SU-DHL-6 (cell line): ENCODE measurements around the gene CALN1.
"Not testable (repeated sequence)": the region's sequence is repeated elsewhere in the genome, so short reads cannot be mapped to it uniquely, and the experiment has no call there.

ENCODE experiments used
- H2AFZ ChIP-seq: fragments of 200-600 bp; sonication (generic); 2 replicates; pipeline ENCODE4 v1.6.1; 2014; ENCODE audit warnings: low read depth, mild to moderate bottlenecking, moderate library complexity, mixed read lengths, antibody characterized with exemption, low read length; ENCODE audit not compliant: severe bottlenecking
- H3F3A ChIP-seq: fragments of 200-600 bp; shearing (Covaris generic); 2 replicates; pipeline ENCODE4 v1.6.0; 2016; ENCODE audit warnings: antibody characterized with exemption, mild to moderate bottlenecking; ENCODE audit not compliant: insufficient read depth
- H3K27ac ChIP-seq: fragments of 200-600 bp; sonication (generic); 2 replicates; pipeline ENCODE4 v1.5.1; 2016; ENCODE audit warnings: low read depth, mild to moderate bottlenecking, low read length, moderate library complexity, mixed read lengths
- H3K27me3 ChIP-seq: fragments of 200-600 bp; sonication (generic), shearing (Covaris generic); 2 replicates; pipeline ENCODE4 v1.6.0; 2014; ENCODE audit warnings: mild to moderate bottlenecking, low read length
- H3K36me3 ChIP-seq: fragments of 200-600 bp; sonication (generic); 2 replicates; pipeline ENCODE4 v1.6.1; 2014; ENCODE audit warnings: mild to moderate bottlenecking, low read length, mixed read lengths
- H3K4me2 ChIP-seq: fragments of 300-600, 200-600 bp; shearing (Covaris generic), sonication (generic); 2 replicates; pipeline ENCODE4 v1.6.0; 2014; ENCODE audit warnings: low read length, low read depth, mild to moderate bottlenecking; ENCODE audit not compliant: poor library complexity, severe bottlenecking
- H3K4me3 ChIP-seq: fragments of 200-600 bp; sonication (generic); 2 replicates; pipeline ENCODE4 v1.5.1; 2014; ENCODE audit warnings: antibody characterized with exemption, low read length, mild to moderate bottlenecking, mixed read lengths; ENCODE audit not compliant: insufficient read depth, poor library complexity, severe bottlenecking
- H3K79me2 ChIP-seq: fragments of 200-600 bp; sonication (generic); 2 replicates; pipeline ENCODE4 v1.6.1; 2014; ENCODE audit warnings: mild to moderate bottlenecking, low read length, moderate library complexity; ENCODE audit not compliant: insufficient read depth
- H3K9ac ChIP-seq: fragments of 200-600 bp; sonication (generic); 2 replicates; pipeline ENCODE4 v1.7.0; 2014; ENCODE audit warnings: mild to moderate bottlenecking, low read length
- H3K9me2 ChIP-seq: fragments of 200-600 bp; sonication (generic); replicated peaks from 2 replicates; pipeline ENCODE4 v1.6.1; 2014; ENCODE audit warnings: low read length; ENCODE audit not compliant: insufficient read depth
- H3K9me3 ChIP-seq: fragments of 200-600 bp; sonication (generic); 2 replicates; pipeline ENCODE4 v1.6.1; 2014; ENCODE audit warnings: low read length, mixed read lengths; ENCODE audit not compliant: insufficient read depth
- H4K20me1 ChIP-seq: fragments of 200-600 bp; sonication (generic); 2 replicates; pipeline ENCODE4 v1.6.1; 2014; ENCODE audit warnings: low read depth, mild to moderate bottlenecking, antibody characterized with exemption, low read length, moderate library complexity, mixed read lengths
- EZH2phosphoT487 ChIP-seq: fragments of 200-600 bp; sonication (generic), shearing (Covaris generic); conservative IDR thresholded peaks from 2 replicates; pipeline ENCODE4 v1.6.1; 2018; ENCODE audit warnings: mild to moderate bottlenecking, antibody characterized with exemption, low read length, moderate library complexity, mixed read lengths
- TF ChIP-seq, protein P1 (sequence below): fragments of 200-600 bp; sonication (generic); IDR thresholded peaks from one replicate; pipeline ENCODE4 v1.5.1; 2017; ENCODE audit warnings: antibody characterized with exemption, mild to moderate bottlenecking, low read length, moderate library complexity; ENCODE audit not compliant: insufficient read depth, poor library complexity, severe bottlenecking

The CALN1 gene

DNA sequence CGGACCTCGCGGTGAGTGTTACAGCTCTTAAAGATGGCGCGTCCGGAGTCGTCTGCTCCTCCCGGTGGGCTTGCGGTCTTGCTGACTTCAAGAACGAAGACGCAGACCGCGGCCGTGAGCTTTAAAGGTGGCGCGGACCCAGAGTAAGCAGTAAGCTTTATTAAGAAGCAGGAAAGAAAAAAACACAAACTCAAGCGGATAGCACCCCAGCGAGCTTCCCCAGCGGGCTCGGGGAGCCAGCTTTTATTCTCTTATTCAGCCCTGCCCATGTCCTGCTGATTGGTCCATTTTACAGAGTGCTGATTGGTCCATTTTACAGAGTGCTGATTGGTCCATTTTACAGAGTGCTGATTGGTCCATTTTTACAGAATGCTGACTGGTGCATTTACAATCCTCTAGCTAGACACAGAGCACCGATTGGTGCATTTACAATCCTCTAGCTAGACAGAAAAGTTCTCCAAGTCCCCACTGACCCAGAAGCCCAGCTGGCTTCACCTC is at the start of gene CALN1:
CALN1 (minus strand) TSS at position 218 of the 498 bp plus-strand sequence.
- not testable (repeated sequence) for H3K79me2 ChIP-seq, H3K9me2 ChIP-seq, H3K4me3 ChIP-seq, H3K36me3 ChIP-seq, H4K20me1 ChIP-seq, H3K9me3 ChIP-seq, H3K4me2 ChIP-seq, H3K9ac ChIP-seq, H2AFZ ChIP-seq, H3K27ac ChIP-seq, H3K27me3 ChIP-seq, H3F3A ChIP-seq

DNA sequence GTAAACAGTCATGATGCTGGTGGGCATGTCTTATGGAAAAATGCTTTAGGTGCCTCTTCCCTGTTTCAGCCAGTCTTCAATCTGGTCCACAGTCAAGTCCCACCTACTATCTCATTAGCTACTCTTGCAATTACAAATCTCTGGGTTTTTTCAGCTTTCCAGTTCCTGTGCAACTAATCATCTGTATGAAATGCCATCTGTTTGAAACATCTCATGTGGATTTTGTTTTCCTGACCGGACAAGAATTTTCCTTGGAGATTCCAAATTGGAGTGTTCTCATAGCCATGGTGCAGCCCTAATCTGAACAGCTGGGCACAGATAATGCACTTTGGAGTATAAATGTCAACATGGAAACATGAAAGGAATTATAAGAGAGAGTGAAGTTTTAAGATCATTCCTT is 41.3 kb upstream of the CALN1 start:
- no peak overlapping the region for H3K4me3 ChIP-seq
- no peak overlapping the region for H3K4me2 ChIP-seq
- H3K9ac ChIP-seq, result no peak overlapping the region
- H2AFZ ChIP-seq, result no peak overlapping the region
- TF ChIP-seq, protein P1, sequence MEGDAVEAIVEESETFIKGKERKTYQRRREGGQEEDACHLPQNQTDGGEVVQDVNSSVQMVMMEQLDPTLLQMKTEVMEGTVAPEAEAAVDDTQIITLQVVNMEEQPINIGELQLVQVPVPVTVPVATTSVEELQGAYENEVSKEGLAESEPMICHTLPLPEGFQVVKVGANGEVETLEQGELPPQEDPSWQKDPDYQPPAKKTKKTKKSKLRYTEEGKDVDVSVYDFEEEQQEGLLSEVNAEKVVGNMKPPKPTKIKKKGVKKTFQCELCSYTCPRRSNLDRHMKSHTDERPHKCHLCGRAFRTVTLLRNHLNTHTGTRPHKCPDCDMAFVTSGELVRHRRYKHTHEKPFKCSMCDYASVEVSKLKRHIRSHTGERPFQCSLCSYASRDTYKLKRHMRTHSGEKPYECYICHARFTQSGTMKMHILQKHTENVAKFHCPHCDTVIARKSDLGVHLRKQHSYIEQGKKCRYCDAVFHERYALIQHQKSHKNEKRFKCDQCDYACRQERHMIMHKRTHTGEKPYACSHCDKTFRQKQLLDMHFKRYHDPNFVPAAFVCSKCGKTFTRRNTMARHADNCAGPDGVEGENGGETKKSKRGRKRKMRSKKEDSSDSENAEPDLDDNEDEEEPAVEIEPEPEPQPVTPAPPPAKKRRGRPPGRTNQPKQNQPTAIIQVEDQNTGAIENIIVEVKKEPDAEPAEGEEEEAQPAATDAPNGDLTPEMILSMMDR, result no peak
- no peak for TF ChIP-seq EZH2phosphoT487
- H3K36me3 ChIP-seq, result no peaks in the 10 kb centered on the region
- no peaks in the 10 kb centered on the region for H3K9me2 ChIP-seq
- no peaks in the 10 kb centered on the region for H3F3A ChIP-seq
- H4K20me1 ChIP-seq, result no peaks in the 10 kb centered on the region
- no peaks in the 10 kb centered on the region for H3K9me3 ChIP-seq
- no peaks in the 10 kb centered on the region for H3K79me2 ChIP-seq
- H3K27ac ChIP-seq, result no peak overlapping the region
- no peaks in the 10 kb centered on the region for H3K27me3 ChIP-seq

DNA sequence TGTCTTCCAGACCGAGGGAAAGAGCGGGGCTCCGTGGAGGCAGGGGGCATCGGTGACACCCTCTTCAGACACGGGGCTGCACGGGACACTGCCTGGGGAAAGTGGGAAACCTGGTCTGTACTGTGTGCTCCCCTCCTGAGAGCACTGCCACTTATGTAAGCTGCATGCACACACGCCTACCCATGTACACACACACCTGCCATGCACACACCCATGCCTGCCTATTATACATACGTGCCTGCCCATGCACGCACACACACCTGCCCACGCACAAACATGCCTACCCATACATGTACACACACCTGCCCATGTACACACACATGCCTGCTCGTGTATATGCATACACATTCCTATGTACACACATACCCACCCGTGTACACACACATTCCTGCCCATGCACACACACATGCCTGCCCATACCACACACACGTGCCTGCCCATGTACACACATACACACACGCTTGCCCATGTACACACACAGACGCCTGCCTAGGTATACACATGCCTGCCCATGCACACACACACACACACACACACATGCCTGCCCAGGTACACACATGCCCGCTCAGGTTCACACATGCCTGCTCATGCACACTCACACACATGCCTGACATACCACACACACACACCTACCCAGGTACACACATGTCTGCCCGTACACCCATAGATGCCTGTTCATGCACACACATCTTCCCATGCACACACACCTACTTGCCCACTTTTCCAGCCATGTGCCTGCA is 35.5 kb upstream of the CALN1 start:
- Histone ChIP-seq H3F3A (no peaks in the 10 kb centered on the region), H3K79me2 (no peaks in the 10 kb centered on the region), H2AFZ (no peak overlapping the region), H3K36me3 (no peaks in the 10 kb centered on the region), H4K20me1 (no peaks in the 10 kb centered on the region), H3K9me2 (no peaks in the 10 kb centered on the region), H3K27me3 (no peaks in the 10 kb centered on the region), H3K27ac (no peak overlapping the region), H3K9ac (no peak overlapping the region), H3K4me2 (no peak overlapping the region), H3K4me3 (no peak overlapping the region), H3K9me3 (no peaks in the 10 kb centered on the region)
- no peak for TF ChIP-seq EZH2phosphoT487
- TF ChIP-seq, protein P1, result no peak
